ENCODE results near the gene WDR93.
"Not testable (repeated sequence)": the region's sequence is repeated elsewhere in the genome, so short reads cannot be mapped to it uniquely, and the experiment has no call there.

DNA sequence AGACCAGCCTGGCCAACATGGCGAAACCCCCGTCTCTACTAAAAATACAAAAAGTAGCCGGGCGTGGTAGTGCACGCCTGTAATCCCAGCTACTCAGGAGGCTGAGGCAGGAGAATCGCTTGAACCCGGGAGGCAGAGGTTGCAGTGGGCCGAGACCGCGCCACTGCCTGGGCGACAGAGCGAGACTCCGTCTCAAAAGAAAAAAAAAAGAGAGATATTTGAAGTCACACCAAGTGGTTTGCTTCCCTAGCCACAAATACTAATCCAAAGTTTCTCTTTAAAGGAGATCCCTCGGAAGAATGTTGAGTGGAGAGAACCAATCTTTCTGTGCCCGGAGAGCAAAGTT, 708 bp upstream of the WDR93 start:
- TF ChIP-seq, protein P1, sequence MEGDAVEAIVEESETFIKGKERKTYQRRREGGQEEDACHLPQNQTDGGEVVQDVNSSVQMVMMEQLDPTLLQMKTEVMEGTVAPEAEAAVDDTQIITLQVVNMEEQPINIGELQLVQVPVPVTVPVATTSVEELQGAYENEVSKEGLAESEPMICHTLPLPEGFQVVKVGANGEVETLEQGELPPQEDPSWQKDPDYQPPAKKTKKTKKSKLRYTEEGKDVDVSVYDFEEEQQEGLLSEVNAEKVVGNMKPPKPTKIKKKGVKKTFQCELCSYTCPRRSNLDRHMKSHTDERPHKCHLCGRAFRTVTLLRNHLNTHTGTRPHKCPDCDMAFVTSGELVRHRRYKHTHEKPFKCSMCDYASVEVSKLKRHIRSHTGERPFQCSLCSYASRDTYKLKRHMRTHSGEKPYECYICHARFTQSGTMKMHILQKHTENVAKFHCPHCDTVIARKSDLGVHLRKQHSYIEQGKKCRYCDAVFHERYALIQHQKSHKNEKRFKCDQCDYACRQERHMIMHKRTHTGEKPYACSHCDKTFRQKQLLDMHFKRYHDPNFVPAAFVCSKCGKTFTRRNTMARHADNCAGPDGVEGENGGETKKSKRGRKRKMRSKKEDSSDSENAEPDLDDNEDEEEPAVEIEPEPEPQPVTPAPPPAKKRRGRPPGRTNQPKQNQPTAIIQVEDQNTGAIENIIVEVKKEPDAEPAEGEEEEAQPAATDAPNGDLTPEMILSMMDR (IDR thresholded peaks at IDR 0.05; ENCODE audit: low read length), result not testable (repeated sequence)
- TF ChIP-seq EZH2 (optimal IDR thresholded peaks at IDR 0.05; ENCODE audit: low read depth, low read length), result not testable (repeated sequence)

Data from MM.1S (cell line).